Spleen (tissue), 11 donors: ENCODE results near the gene EIF3K. TPM values are rescaled to one million over a fixed set of nuclear protein-coding genes. Genes with fewer than 3 reads are reported as not detected.

ENCODE experiments used
- DNase-seq: peaks from one replicate; pipeline ENCODE4 v3.0.0-alpha.2; 2020
- H3K27ac ChIP-seq, 8 donors: fragments of 200-600 bp; sonication (generic) in 7 of 8; 1 replicate in 4 of 8; 2 replicates in 4 of 8; pipeline versions ENCODE4 v1.5.0 to v1.8.0; 2016 to 2021; ENCODE audit warnings: inconsistent platforms in 4 of 8, mild to moderate bottlenecking in 4 of 8, moderate library complexity in 1 of 8
- H3K27me3 ChIP-seq, 7 donors: fragments of 200-600 bp; sonication (generic) in 6 of 7; replicated peaks in 1 of 7; 1 replicate in 4 of 7; 2 replicates in 3 of 7; pipeline versions ENCODE4 v1.5.0 to v1.8.0; 2016 to 2021; ENCODE audit warnings: inconsistent platforms in 3 of 7, mild to moderate bottlenecking in 1 of 7
- H3K36me3 ChIP-seq, 6 donors: fragments of 200-600 bp; sonication (generic) in 5 of 6; 1 replicate in 4 of 6; 2 replicates in 2 of 6; pipeline versions ENCODE4 v1.5.0 to v1.8.0; 2016 to 2021; ENCODE audit warnings: inconsistent platforms in 2 of 6
- H3K4me1 ChIP-seq, 6 donors: fragments of 200-600 bp; sonication (generic) in 5 of 6; 1 replicate in 3 of 6; 2 replicates in 3 of 6; pipeline versions ENCODE4 v1.5.0 to v1.8.0; 2016 to 2021; ENCODE audit warnings: inconsistent platforms in 3 of 6
- H3K4me3 ChIP-seq, 8 donors: fragments of 200-600 bp; sonication (generic) in 7 of 8; 1 replicate in 4 of 8; 2 replicates in 4 of 8; pipeline versions ENCODE4 v1.5.0 to v1.8.0; 2016 to 2021; ENCODE audit warnings: inconsistent platforms in 4 of 8, mild to moderate bottlenecking in 4 of 8, moderate library complexity in 2 of 8
- H3K9me3 ChIP-seq, 8 donors: fragments of 200-600 bp; sonication (generic) in 7 of 8; 1 replicate in 4 of 8; 2 replicates in 4 of 8; pipeline versions ENCODE4 v1.5.0 to v1.8.0; 2016 to 2021; ENCODE audit warnings: inconsistent platforms in 4 of 8
- POLR2A ChIP-seq, 3 donors: fragments of 450-650 bp; IDR thresholded peaks; one replicate each; pipeline ENCODE4 v1.5.1; 2017; ENCODE audit warnings: antibody characterized with exemption in 3 of 3, mild to moderate bottlenecking in 1 of 3
- POLR2AphosphoS5 ChIP-seq, 3 donors: sonication (generic); formaldehyde crosslinking; IDR thresholded peaks; one replicate each; pipeline ENCODE4 v1.5.1; 2017; ENCODE audit warnings: antibody characterized with exemption in 3 of 3
- WGBS, 5 donors: extraction: QIAGEN DNeasy Blood & Tissue Kit in 3 of 5; methylation state at CpG; one replicate each; pipeline versions ENCODE4 v1.1.5 to v1.1.7; 2013 to 2018; 5-methylcytosine and 5-hydroxymethylcytosine counted together
- intact Hi-C: fragments of 100-400 bp; cut with DNase I; formaldehyde crosslinking; loops from one replicate; pipeline ENCODE4 v1.15.0; 2023; ENCODE audit warnings: low total_unique reads
- polyA plus RNA-seq, 3 donors: library from polyadenylated mRNA; stranded (reverse); fragments of 200-250 nt; gene quantifications; one replicate each; pipeline ENCODE4 v1.2.1, GENCODE V29; 2013
- total RNA-seq, 7 donors: library from RNA; depleted of rRNA in 3 of 7; stranded (reverse); fragments of >200 nt in 3 of 7; fragmentation: NEBNext Ultra II Directional in 4 of 7; extraction: Animal tissue kit (Norgen Biotek cat#: 25700) in 4 of 7; gene quantifications; one replicate each; pipeline versions ENCODE4 v1.1.0 to v1.2.1, GENCODE V29; 2016 to 2021
- TF ChIP-seq, protein P1 (sequence below), 11 experiments: fragments of 200-600 bp in 7 of 11; fragments of 450-650 bp in 4 of 11; sonication (generic) in 4 of 11; IDR thresholded peaks in 8 of 11; conservative IDR thresholded peaks in 3 of 11; 1 replicate in 7 of 11; 2 replicates in 4 of 11; pipeline versions ENCODE4 v1.4.0 to v1.8.0; 2016 to 2021; ENCODE audit warnings: antibody characterized with exemption in 11 of 11, inconsistent platforms in 4 of 11, mild to moderate bottlenecking in 1 of 11
- donor health status: healthy with polysubstance abuse.
- donor health status: DM: no; HTN: no; CAD: no; lungs with moderate emphysema.
- donor health status: DM: no; HTN: no; CAD: no.
- donor health status: Bipolar disorder and iron deficiency.
- donor health status: healthy.
- donor health status: DM: no; HTN: no; CAD: no.
- donor health status: DM: yes; HTN: yes; CAD: no.

EIF3K gene
- total and polyA plus RNA-seq, 10 donors, result 232 to 538 (median 302) TPM

DNA sequence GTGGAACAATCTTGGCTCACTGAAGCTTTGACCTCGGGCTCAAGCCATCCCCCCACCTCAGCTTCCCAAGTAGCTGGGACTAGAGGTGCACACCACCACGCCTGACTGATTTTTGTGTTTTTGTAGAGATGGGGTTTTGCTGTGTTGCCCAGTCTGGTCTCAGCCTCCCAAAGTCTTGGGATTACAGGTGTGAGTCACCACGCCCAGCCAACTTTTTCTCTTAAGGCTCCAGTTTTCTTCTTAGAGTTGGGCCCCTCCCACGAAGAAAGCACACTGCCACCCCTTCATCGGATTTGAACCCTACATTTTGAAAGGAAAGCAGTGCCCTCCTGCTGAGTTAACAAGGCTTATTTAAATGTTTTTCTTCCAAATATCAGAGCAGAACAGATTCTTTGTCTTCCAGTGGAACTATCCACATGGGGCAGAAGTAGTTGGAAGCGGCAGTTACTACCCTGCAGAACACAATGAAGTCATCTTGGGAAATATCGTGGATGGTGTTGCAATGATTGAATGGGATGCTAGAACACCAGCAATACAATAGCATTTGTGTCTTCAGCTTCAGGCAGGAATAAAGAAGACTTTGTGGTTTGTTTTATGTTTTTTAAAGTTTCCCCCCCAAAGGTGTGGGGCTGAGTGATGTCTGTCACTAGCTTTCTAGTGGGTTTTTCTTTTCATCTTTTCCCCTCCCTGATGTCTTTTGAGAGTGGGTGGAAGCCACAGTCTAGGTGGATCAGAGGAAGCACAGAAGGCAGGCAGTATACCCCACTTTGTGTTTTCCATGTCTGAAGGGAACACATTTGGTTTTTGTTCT lies 37.4 kb downstream of the EIF3K start:
- peak overlapping the region in 7 of 8 donors; percentile 83 to 94 (median 93) for H3K27ac ChIP-seq
- DNase-seq, result no peak
- H3K36me3 ChIP-seq, result peaks cover 0 to 48% (median 4%) of the 10 kb centered on the region in 6 donors
- intact Hi-C loops, result loop anchor here (10.0 kb wide), 1 partner anchor 48 kb away; no protein-coding TSS in a partner anchor
- TF ChIP-seq POLR2A (IDR thresholded peaks at IDR 0.05), result no peak
- peak in 1 of 3 donors; percentile 9 for TF ChIP-seq POLR2AphosphoS5 (IDR thresholded peaks at IDR 0.05)
- TF ChIP-seq, protein P1, sequence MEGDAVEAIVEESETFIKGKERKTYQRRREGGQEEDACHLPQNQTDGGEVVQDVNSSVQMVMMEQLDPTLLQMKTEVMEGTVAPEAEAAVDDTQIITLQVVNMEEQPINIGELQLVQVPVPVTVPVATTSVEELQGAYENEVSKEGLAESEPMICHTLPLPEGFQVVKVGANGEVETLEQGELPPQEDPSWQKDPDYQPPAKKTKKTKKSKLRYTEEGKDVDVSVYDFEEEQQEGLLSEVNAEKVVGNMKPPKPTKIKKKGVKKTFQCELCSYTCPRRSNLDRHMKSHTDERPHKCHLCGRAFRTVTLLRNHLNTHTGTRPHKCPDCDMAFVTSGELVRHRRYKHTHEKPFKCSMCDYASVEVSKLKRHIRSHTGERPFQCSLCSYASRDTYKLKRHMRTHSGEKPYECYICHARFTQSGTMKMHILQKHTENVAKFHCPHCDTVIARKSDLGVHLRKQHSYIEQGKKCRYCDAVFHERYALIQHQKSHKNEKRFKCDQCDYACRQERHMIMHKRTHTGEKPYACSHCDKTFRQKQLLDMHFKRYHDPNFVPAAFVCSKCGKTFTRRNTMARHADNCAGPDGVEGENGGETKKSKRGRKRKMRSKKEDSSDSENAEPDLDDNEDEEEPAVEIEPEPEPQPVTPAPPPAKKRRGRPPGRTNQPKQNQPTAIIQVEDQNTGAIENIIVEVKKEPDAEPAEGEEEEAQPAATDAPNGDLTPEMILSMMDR (IDR thresholded peaks at IDR 0.05 in 8 of 11, conservative IDR thresholded peaks at IDR 0.05 in 3 of 11), result no peak
- WGBS, 5 donors, result 59 to 79% (median 64%) methylated on average over 7 of the region's 7 CpGs
- H3K9me3 ChIP-seq, result no peaks in the 10 kb centered on the region
- H3K4me3 ChIP-seq, result no peak overlapping the region
- H3K4me1 ChIP-seq, result peaks cover 76 to 100% (median 99%) of the 10 kb centered on the region in 6 donors
- no peaks in the 10 kb centered on the region for H3K27me3 ChIP-seq

DNA sequence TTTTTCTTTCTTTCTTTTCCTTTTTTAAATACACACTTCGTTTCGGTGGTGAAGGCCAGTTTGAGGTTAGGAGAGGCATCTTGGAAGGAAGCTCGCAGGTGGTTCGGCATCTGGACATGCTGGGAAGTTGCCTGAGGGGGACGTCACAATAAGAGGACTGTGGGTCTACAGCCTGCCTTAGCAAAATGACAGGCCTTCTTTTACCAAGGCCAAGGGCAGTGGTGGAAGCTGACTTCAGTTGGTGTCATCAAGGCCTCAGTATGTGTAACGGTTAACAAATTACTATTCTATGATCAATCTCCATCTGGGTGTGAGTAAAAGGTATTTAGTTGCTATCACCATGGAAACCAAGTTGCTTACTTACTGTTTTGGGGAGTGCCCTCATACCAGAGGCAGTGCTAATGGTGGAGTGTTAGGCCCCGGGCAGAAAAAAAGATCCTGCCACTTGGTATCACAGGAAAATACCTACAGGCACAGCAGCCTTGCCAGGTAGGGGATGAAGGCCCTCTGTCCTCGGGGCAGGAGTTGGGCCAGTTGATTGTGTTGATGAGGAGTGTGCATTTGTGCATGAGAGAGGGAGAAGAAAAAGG lies 38.7 kb downstream of the EIF3K start:
- intact Hi-C loops, result loop anchor here (10.0 kb wide), 1 partner anchor 47 kb away; no protein-coding TSS in a partner anchor
- WGBS, 5 donors, result 52 to 65% (median 56%) methylated on average over 8 of the region's 8 CpGs
- H3K4me1 ChIP-seq, result peaks cover 75 to 100% (median 98%) of the 10 kb centered on the region in 6 donors
- H3K36me3 ChIP-seq, result peaks cover 0 to 58% (median 4%) of the 10 kb centered on the region in 6 donors
- H3K9me3 ChIP-seq, result no peaks in the 10 kb centered on the region
- TF ChIP-seq, protein P1 (IDR thresholded peaks at IDR 0.05 in 8 of 11, conservative IDR thresholded peaks at IDR 0.05 in 3 of 11), result no peak
- TF ChIP-seq POLR2AphosphoS5 (IDR thresholded peaks at IDR 0.05) (peak in 1 of 3 donors; percentile 12), POLR2A (IDR thresholded peaks at IDR 0.05) (no peak)
- peak overlapping the region in 7 of 8 donors; percentile 83 to 94 (median 93) for H3K27ac ChIP-seq
- no peak for DNase-seq
- H3K4me3 ChIP-seq, result no peak overlapping the region
- H3K27me3 ChIP-seq, result no peaks in the 10 kb centered on the region

DNA sequence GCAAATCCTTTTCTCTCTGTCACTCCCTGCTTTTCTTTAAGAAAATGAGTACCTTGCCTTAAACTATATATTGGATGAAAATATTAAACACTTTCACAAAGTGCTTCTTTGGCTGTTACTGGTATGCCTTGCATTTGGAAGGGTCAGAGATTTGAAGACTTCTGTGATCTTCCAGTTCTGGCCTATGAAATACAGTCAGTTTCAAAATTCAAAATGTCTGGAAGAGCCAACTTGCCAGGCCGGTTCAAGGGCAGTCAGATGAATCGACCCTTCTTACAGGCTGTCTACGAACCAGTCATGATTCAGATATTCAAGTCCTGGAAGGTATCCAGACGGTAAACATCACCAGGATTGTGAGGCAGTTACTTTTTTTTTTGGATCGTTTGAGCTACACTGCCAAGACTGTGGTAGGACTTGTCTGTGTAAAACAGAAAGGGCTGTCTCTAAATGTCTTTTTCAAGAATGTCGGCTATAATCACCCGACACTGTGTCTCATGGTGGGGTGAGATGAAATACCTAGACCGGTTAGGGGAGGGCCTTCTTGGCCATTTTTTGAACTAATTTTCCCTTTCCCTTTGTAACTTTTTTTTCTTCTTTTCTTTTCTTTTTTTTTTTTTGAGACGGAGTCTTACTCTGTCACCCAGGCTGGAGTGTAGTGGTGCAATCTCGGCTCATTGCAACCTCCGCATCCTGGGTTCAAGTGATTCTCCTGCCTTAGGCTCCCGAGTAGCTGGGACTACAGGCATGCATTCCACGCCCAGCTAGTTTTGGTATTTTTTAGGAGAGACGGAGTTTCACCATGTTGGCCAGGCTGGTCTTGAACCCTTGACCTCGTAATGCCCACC lies 39.7 kb downstream of the EIF3K start:
- TF ChIP-seq POLR2AphosphoS5 (IDR thresholded peaks at IDR 0.05), result peak in 1 of 3 donors; percentile 26
- TF ChIP-seq, protein P1 (IDR thresholded peaks at IDR 0.05 in 8 of 11, conservative IDR thresholded peaks at IDR 0.05 in 3 of 11), result no peak
- no peak for TF ChIP-seq POLR2A (IDR thresholded peaks at IDR 0.05)
- 60 to 76% (median 65%) methylated on average over 14 to 15 of the region's 15 CpGs for WGBS, 5 donors
- intact Hi-C loops, result loop anchor here (10.0 kb wide), 1 partner anchor 46 kb away; no protein-coding TSS in a partner anchor
- Histone ChIP-seq H3K9me3 (no peaks in the 10 kb centered on the region), H3K4me3 (peak overlapping the region in 1 of 8 donors; percentile 4), H3K27me3 (no peaks in the 10 kb centered on the region), H3K36me3 (peaks cover 0 to 58% (median 4%) of the 10 kb centered on the region in 6 donors), H3K27ac (peak overlapping the region; percentile 35 to 94 (median 92)), H3K4me1 (peaks cover 74 to 100% (median 98%) of the 10 kb centered on the region in 6 donors)
- no peak for DNase-seq
